HT-29 (cell line): Measurements from ENCODE around the gene FUT2. TPM values are rescaled to one million over a fixed set of nuclear protein-coding genes. Genes with fewer than 3 reads are reported as not detected.
"Not testable (repeated sequence)": the region's sequence is repeated elsewhere in the genome, so short reads cannot be mapped to it uniquely, and the experiment has no call there.

Experiments
- DNase-seq: peaks from one replicate; pipeline ENCODE4 v3.0.0-alpha.2; 2015; ENCODE audit warnings: low spot score
- total RNA-seq: library from RNA; depleted of rRNA; stranded (reverse); fragments of >200 nt; shearing (Covaris generic); gene quantifications from 2 replicates; pipeline ENCODE4 v1.2.3, GENCODE V29; 2014

Gene FUT2
- total RNA-seq, 1 experiment from 2014 or later, result 14.3 TPM

GRCh38 chr19:48670699-48671445, 24.9 kb upstream of the FUT2 start:
- DNase-seq, result no peak

- DNase-seq, result no peak
Observed at GRCh38 chr19:48671446-48671995, 24.2 kb upstream of the FUT2 start.

GRCh38 chr19:48672994-48673393, 22.8 kb upstream of the FUT2 start, which contains the start of gene NTN5:
Gene NTN5 (minus strand): TSS chr19:48673017. CDS start chr19:48670986, 2,031 bp downstream.
- no peak for DNase-seq

GRCh38 chr19:48673436-48674100, 22.2 kb upstream of the FUT2 start:
- DNase-seq, result no peak

GRCh38 chr19:48674216-48674809, 21.5 kb upstream of the FUT2 start:
- DNase-seq, result no peak

GRCh38 chr19:48674921-48675824, 20.6 kb upstream of the FUT2 start:
- peak; percentile 95 for DNase-seq

- DNase-seq, result no peak
Observed at GRCh38 chr19:48676487-48676886, 19.3 kb upstream of the FUT2 start.

GRCh38 chr19:48676887-48677286, 18.9 kb upstream of the FUT2 start:
- DNase-seq, result no peak

GRCh38 chr19:48678201-48678600, 17.6 kb upstream of the FUT2 start:
- DNase-seq, result no peak

GRCh38 chr19:48680006-48680405, 15.8 kb upstream of the FUT2 start:
- not testable (repeated sequence) for DNase-seq

GRCh38 chr19:48680436-48681126, 15.2 kb upstream of the FUT2 start:
- DNase-seq, result no peak

GRCh38 chr19:48681127-48681470, 14.7 kb upstream of the FUT2 start:
- DNase-seq, result no peak

GRCh38 chr19:48683349-48683748, 12.4 kb upstream of the FUT2 start:
- DNase-seq, result no peak

GRCh38 chr19:48685583-48685982, 10.2 kb upstream of the FUT2 start:
- DNase-seq, result peak; percentile 33

GRCh38 chr19:48686088-48686487, 9.7 kb upstream of the FUT2 start:
- DNase-seq, result no peak

- DNase-seq, result not testable (repeated sequence)
Observed at GRCh38 chr19:48686637-48687036, 9.1 kb upstream of the FUT2 start.

- no peak for DNase-seq
Observed at GRCh38 chr19:48687776-48688175, 8.0 kb upstream of the FUT2 start.

GRCh38 chr19:48689449-48689848, 6.3 kb upstream of the FUT2 start:
- no peak for DNase-seq

GRCh38 chr19:48693629-48694028, 2.1 kb upstream of the FUT2 start:
- not testable (repeated sequence) for DNase-seq

GRCh38 chr19:48696353-48697010, 711 bp downstream of the FUT2 start:
- peak; percentile 68 for DNase-seq
